ENCODE results near the gene OGDH. TPM values are rescaled to one million over a fixed set of nuclear protein-coding genes. Genes with fewer than 3 reads are reported as not detected.
A peak's percentile ranks its signal among the peaks of the same experiment; 100 is the strongest.

Gene OGDH
- total and polyA plus RNA-seq, 8 donors = 46.6 to 184 (median 56.1) TPM

DNA sequence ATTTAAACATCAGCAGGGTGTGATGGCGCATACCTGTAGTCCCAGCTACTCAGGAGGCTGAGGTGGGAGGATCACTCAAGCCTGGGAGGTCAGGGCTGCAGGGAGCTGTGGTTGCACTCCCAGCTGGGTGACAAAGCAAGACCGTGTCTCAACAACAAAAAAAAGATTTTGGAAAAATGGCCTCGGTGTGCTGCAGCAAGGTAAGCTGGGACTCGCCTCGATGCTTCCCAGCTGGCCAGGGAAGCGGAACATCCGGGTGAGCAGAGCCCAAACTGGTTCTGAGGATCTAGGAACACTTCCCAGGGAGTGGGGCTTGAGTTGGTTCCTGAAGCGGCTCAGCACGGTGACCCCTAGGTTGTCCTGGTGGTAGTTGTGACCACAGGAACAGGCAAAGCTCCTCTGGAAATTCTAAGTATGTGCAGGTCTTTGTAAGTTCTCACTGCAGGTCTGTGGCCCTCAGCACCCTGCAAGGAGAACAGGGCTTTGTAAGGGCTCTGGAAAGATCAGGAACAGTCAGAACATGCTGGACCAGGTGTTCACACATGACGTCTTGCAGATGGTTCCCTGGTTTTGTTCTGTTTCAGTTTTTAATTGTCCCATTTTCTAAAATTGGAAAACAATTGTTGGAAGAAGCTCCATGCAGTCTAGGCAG is 103.6 kb downstream of the OGDH start:
- no peak overlapping the region for H3K4me3 ChIP-seq
- no peaks in the 10 kb centered on the region for H3K27me3 ChIP-seq
- intact Hi-C loops (cut with DNase I) = no loop called here
- H3K4me1 ChIP-seq = no peaks in the 10 kb centered on the region
- ATAC-seq = no peak
- H3K27ac ChIP-seq = no peak overlapping the region
- TF ChIP-seq, protein P1, sequence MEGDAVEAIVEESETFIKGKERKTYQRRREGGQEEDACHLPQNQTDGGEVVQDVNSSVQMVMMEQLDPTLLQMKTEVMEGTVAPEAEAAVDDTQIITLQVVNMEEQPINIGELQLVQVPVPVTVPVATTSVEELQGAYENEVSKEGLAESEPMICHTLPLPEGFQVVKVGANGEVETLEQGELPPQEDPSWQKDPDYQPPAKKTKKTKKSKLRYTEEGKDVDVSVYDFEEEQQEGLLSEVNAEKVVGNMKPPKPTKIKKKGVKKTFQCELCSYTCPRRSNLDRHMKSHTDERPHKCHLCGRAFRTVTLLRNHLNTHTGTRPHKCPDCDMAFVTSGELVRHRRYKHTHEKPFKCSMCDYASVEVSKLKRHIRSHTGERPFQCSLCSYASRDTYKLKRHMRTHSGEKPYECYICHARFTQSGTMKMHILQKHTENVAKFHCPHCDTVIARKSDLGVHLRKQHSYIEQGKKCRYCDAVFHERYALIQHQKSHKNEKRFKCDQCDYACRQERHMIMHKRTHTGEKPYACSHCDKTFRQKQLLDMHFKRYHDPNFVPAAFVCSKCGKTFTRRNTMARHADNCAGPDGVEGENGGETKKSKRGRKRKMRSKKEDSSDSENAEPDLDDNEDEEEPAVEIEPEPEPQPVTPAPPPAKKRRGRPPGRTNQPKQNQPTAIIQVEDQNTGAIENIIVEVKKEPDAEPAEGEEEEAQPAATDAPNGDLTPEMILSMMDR (IDR thresholded peaks at IDR 0.05) = no peak
- DNase-seq = no peak
- no peaks in the 10 kb centered on the region for H3K9me3 ChIP-seq
- H3K36me3 ChIP-seq = peaks cover 0 to 52% of the 10 kb centered on the region in 2 donors

DNA sequence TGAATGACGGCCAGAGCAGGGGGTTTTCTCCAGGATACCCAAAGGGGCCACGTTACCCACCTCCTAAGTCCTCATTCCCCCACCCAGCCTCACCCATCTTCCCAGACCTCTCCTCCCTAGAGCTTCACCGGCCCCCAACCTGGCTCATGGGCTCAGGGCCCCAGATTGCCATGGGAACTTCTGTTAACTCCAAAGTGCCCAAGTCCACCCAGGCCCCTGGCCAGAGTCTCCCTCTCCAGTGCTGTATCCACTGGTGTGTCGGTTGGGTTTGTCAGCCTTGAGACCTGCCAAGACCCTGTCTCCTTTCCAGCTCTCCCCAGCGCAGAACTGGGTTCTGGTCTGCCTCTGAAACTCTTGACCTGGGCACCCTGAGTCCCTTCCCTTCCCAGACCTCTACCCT is 105.1 kb downstream of the OGDH start:
- no peak overlapping the region for H3K27ac ChIP-seq
- DNase-seq (no peak), ATAC-seq (no peak)
- no peaks in the 10 kb centered on the region for H3K4me1 ChIP-seq
- H3K27me3 ChIP-seq = no peaks in the 10 kb centered on the region
- no peaks in the 10 kb centered on the region for H3K9me3 ChIP-seq
- H3K4me3 ChIP-seq = no peak overlapping the region
- TF ChIP-seq, protein P1 (IDR thresholded peaks at IDR 0.05) = no peak
- peaks cover 0 to 38% of the 10 kb centered on the region in 2 donors for H3K36me3 ChIP-seq
- intact Hi-C loops (cut with DNase I) = no loop called here

DNA sequence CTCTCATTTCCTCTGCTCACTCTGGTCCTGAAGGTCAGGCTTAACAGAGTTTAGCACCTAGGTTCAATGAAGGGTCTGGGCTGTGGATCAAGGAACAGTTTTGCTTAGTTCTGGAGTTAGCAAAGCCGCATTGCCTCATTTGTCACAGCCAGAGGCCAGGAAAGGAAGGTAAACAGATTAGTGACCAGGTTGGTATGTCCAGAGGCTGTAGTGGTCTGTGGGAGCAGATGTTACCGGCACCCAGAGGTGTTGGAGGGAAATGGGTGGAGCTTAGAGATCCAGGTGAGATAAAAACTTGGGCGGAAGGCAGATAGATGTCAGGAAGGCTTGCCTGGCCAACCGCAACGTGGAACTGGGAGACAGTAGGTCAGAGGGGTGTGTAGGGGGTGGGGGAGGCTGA is 105.6 kb downstream of the OGDH start:
- Histone ChIP-seq H3K27me3 (no peaks in the 10 kb centered on the region), H3K4me1 (no peaks in the 10 kb centered on the region), H3K27ac (no peak overlapping the region), H3K36me3 (peaks cover 0 to 33% of the 10 kb centered on the region in 2 donors), H3K9me3 (no peaks in the 10 kb centered on the region), H3K4me3 (no peak overlapping the region)
- intact Hi-C loops (cut with DNase I) = no loop called here
- TF ChIP-seq, protein P1 (IDR thresholded peaks at IDR 0.05) = no peak
- no peak for DNase-seq
- ATAC-seq = peak; percentile 70

DNA sequence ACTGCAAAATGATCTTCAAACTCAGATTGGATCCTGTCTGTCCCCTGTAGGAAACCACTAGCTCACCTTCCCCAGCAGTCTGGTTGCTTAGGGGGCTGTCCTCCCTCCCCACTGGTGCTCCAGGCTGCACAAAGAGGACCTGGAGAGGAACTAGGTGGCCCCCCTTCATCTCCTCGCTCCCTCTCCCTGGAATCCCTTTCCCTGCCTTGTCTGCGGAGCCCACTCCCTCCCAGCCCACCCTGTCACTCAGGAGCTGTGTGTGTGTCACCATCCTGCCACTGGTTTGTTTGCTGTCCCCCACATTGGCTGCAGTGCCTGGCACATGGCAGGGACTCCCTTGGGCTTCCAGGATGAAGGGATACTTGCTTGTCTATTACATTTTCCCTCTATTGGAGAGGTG is 106.7 kb downstream of the OGDH start:
- H3K4me1 ChIP-seq = no peaks in the 10 kb centered on the region
- no peaks in the 10 kb centered on the region for H3K9me3 ChIP-seq
- no peak for DNase-seq
- peaks cover 0 to 22% of the 10 kb centered on the region in 2 donors for H3K36me3 ChIP-seq
- H3K27ac ChIP-seq = no peak overlapping the region
- intact Hi-C loops (cut with DNase I) = no loop called here
- no peak for ATAC-seq
- no peak overlapping the region for H3K4me3 ChIP-seq
- no peaks in the 10 kb centered on the region for H3K27me3 ChIP-seq
- TF ChIP-seq, protein P1 (IDR thresholded peaks at IDR 0.05) = no peak

DNA sequence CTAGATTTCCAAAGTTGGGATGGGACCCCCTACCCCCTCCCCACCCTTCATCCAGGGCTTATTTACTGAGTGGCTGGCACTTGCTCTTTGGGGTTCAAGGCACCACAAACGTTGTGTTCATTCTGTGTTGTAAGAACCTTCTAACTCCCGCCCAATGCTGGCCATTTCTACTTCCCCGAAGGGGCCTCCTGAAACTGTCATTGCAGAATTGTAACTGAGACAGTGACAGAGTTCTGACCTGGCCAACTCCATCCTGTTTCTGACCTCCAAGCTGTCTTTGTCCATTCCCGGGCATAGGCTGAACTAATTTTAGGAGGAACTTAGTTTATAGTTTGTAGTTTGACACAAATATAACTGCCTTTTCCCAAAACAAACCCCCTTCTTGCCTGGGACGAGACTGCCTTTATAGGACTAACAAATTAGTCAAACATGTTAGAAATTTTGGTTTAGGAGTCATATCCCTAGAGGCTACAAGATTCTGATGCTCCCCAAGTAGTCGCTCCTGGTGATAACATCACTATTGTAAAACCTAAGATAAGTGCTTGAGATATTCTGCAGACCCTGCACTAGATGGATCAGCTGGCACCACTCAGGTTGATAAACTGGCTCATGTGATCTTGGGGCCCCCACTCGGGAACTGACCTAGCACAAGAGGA is 107.4 kb downstream of the OGDH start:
- Histone ChIP-seq H3K36me3 (peaks cover 0 to 15% of the 10 kb centered on the region in 2 donors), H3K9me3 (no peaks in the 10 kb centered on the region), H3K27me3 (no peaks in the 10 kb centered on the region), H3K4me3 (no peak overlapping the region), H3K27ac (no peak overlapping the region), H3K4me1 (no peaks in the 10 kb centered on the region)
- TF ChIP-seq, protein P1 (IDR thresholded peaks at IDR 0.05) = no peak
- DNase-seq (no peak), ATAC-seq (no peak)
- intact Hi-C loops (cut with DNase I) = no loop called here
